ENCODE results near the gene ARHGAP15. TPM values are rescaled to one million over a fixed set of nuclear protein-coding genes. Genes with fewer than 3 reads are reported as not detected.
A peak's percentile ranks its signal among the peaks of the same experiment; 100 is the strongest.

ARHGAP15 gene
- total and polyA plus RNA-seq, 2 donors from 2014 or later: 5.7 to 23.1 TPM

DNA sequence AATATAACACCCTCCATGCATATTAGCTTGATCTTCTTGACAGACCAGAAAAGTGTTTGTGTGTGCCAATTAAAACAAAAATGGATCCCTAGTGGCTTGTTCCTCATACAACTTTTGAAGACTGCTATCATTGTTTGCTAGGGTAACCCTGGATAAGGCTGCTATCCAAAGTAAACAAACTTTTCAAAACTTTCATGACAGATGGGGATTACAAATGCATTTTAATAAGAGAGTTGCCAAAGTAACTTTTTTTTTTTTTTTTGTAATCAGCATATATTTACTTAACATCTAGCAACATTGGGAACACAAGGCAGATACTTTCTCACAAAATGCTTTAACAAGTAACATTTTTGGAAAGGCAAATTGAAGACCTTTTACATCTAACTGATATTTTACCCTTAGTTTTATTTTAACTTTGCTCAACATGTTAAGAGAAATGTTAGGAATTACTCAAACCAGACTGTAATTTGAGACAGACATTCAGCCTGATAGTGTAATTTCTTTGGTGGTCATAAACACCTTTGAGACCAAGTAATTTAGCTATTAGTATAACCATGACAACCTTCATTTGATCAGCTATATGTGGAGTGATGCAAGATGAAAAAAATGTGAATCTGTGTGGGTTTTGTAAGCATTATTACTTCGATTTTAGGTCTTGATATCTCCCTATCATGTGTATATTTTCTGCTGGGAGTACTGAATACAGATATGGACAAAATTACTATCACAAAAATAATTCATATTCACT, 300.9 kb downstream of the ARHGAP15 start:
- FAIRE-seq (no peak), DNase-seq (peak in 2 of 5 donors; percentile 19 to 66)
- no peaks in the 10 kb centered on the region for H3K9me3 ChIP-seq (ENCODE audit: control insufficient read depth in 2 of 3, insufficient read depth in 1 of 3, low read length in 3 of 3)
- H3K27me3 ChIP-seq (ENCODE audit: control insufficient read depth, insufficient read depth, low read length): no peaks in the 10 kb centered on the region
- TF ChIP-seq, protein P1, sequence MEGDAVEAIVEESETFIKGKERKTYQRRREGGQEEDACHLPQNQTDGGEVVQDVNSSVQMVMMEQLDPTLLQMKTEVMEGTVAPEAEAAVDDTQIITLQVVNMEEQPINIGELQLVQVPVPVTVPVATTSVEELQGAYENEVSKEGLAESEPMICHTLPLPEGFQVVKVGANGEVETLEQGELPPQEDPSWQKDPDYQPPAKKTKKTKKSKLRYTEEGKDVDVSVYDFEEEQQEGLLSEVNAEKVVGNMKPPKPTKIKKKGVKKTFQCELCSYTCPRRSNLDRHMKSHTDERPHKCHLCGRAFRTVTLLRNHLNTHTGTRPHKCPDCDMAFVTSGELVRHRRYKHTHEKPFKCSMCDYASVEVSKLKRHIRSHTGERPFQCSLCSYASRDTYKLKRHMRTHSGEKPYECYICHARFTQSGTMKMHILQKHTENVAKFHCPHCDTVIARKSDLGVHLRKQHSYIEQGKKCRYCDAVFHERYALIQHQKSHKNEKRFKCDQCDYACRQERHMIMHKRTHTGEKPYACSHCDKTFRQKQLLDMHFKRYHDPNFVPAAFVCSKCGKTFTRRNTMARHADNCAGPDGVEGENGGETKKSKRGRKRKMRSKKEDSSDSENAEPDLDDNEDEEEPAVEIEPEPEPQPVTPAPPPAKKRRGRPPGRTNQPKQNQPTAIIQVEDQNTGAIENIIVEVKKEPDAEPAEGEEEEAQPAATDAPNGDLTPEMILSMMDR (IDR thresholded peaks at IDR 0.05; ENCODE audit: borderline replicate concordance, extremely low read depth, insufficient read depth): no peak
- no peak overlapping the region for H3K27ac ChIP-seq (ENCODE audit: low read depth in 2 of 2, low read length in 2 of 2)
- no peaks in the 10 kb centered on the region for H3K36me3 ChIP-seq (ENCODE audit: control insufficient read depth in 2 of 3, insufficient read depth in 3 of 3, low read length in 3 of 3)
- no peaks in the 10 kb centered on the region for H3K4me1 ChIP-seq (ENCODE audit: control insufficient read depth in 2 of 3, insufficient read depth in 2 of 3, low read depth in 1 of 3, low read length in 3 of 3)
- H3K4me3 ChIP-seq (ENCODE audit: low read length in 3 of 3): no peak overlapping the region
- no peak overlapping the region for H3K9ac ChIP-seq (ENCODE audit: low read length in 3 of 3)
- intact Hi-C loops (cut with DNase I): no loop called here

DNA sequence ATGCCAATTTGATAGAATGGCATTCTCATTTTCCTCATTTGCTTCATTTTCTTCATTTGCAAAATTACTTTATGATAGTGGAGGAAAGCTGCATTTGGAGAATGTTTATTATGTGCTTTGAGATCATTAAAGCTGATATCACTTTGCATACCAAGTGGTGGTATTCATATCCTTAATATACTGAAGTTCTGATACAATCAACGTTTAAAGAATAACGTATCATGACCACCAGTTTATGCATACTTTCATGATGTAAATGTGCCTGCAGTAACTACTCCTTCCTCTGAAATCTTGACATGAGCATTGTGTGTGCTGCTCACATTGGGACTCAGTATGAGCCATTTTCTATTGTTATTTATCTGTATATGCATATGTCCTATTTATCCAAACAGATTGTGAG, 302.1 kb downstream of the ARHGAP15 start:
- Histone ChIP-seq H3K27me3 (ENCODE audit: control insufficient read depth, insufficient read depth, low read length) (no peaks in the 10 kb centered on the region), H3K4me1 (ENCODE audit: control insufficient read depth in 2 of 3, insufficient read depth in 2 of 3, low read depth in 1 of 3, low read length in 3 of 3) (no peaks in the 10 kb centered on the region), H3K9me3 (ENCODE audit: control insufficient read depth in 2 of 3, insufficient read depth in 1 of 3, low read length in 3 of 3) (no peaks in the 10 kb centered on the region), H3K36me3 (ENCODE audit: control insufficient read depth in 2 of 3, insufficient read depth in 3 of 3, low read length in 3 of 3) (no peaks in the 10 kb centered on the region), H3K27ac (ENCODE audit: low read depth in 2 of 2, low read length in 2 of 2) (no peak overlapping the region), H3K4me3 (ENCODE audit: low read length in 3 of 3) (no peak overlapping the region), H3K9ac (ENCODE audit: low read length in 3 of 3) (no peak overlapping the region)
- no peak for DNase-seq
- TF ChIP-seq, protein P1 (IDR thresholded peaks at IDR 0.05; ENCODE audit: borderline replicate concordance, extremely low read depth, insufficient read depth): no peak
- intact Hi-C loops (cut with DNase I): no loop called here
- no peak for FAIRE-seq

DNA sequence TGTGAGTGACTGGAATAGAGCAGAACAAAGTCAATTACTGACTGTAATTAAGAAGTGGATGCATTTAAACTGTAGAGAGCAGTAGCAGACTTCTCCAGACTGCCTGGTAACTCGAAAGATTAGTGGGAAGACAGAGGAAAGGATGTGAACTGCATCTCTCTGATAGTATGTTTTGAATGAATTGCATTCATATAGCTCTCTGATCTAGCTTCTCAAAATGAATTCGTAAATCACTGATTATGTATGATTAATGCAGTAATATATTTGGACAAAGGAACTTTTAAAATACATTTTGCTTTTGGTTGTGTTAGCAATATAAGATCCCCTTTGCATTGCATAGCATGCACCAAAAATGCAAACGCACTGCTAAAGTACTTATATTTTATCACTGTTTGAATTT, 304.0 kb downstream of the ARHGAP15 start:
- Histone ChIP-seq H3K4me1 (ENCODE audit: control insufficient read depth in 2 of 3, insufficient read depth in 2 of 3, low read depth in 1 of 3, low read length in 3 of 3) (no peaks in the 10 kb centered on the region), H3K9me3 (ENCODE audit: control insufficient read depth in 2 of 3, insufficient read depth in 1 of 3, low read length in 3 of 3) (no peaks in the 10 kb centered on the region), H3K27me3 (ENCODE audit: control insufficient read depth, insufficient read depth, low read length) (no peaks in the 10 kb centered on the region), H3K27ac (ENCODE audit: low read depth in 2 of 2, low read length in 2 of 2) (no peak overlapping the region), H3K9ac (ENCODE audit: low read length in 3 of 3) (no peak overlapping the region), H3K36me3 (ENCODE audit: control insufficient read depth in 2 of 3, insufficient read depth in 3 of 3, low read length in 3 of 3) (no peaks in the 10 kb centered on the region), H3K4me3 (ENCODE audit: low read length in 3 of 3) (no peak overlapping the region)
- intact Hi-C loops (cut with DNase I): no loop called here
- peak in 2 of 5 donors; percentile 43 to 87 for DNase-seq
- no peak for FAIRE-seq
- TF ChIP-seq, protein P1 (IDR thresholded peaks at IDR 0.05; ENCODE audit: borderline replicate concordance, extremely low read depth, insufficient read depth): no peak

Measured in kidney (tissue), 14 donors.